Activated T-cell treated with anti-CD3 and anti-CD28 coated beads, Interleukin-2, amount 50 U/mL, for 4 hours (primary cell): ENCODE measurements around the gene PPP1R8. TPM values are rescaled to one million over a fixed set of nuclear protein-coding genes. Genes with fewer than 3 reads are reported as not detected.
"Not testable (repeated sequence)": the region's sequence is repeated elsewhere in the genome, so short reads cannot be mapped to it uniquely, and the experiment has no call there.

Source experiments
- ATAC-seq, 2 donors: fragments of 200-7000 bp; cut with Tn5 transposase; one replicate each; pipeline ENCODE4 v1.10.0; 2021
- DNase-seq: peaks from one replicate; pipeline ENCODE4 v3.0.0-alpha.2; 2020
- H3K27me3 Mint-ChIP-seq: one replicate; pipeline ENCODE4 v1.8.0; 2021; ENCODE audit warnings: low read depth, mixed read lengths
- H3K36me3 Mint-ChIP-seq: one replicate; pipeline ENCODE4 v1.8.0; 2022; ENCODE audit warnings: mixed read lengths; ENCODE audit not compliant: insufficient read depth
- H3K4me1 Mint-ChIP-seq: one replicate; pipeline ENCODE4 v1.8.0; 2021; ENCODE audit warnings: low read depth, mixed read lengths
- H3K4me3 Mint-ChIP-seq: one replicate; pipeline ENCODE4 v1.8.0; 2021; ENCODE audit warnings: mild to moderate bottlenecking, moderate library complexity, mixed read lengths
- H3K9me3 Mint-ChIP-seq: one replicate; pipeline ENCODE4 v1.8.0; 2021; ENCODE audit warnings: mixed read lengths
- total RNA-seq, 3 donors: library from RNA; stranded (reverse); gene quantifications; one replicate each; pipeline ENCODE4 v1.2.1, GENCODE V29; 2021

PPP1R8 gene
- total RNA-seq, 3 donors from 2014 or later = 67.7 to 82.5 (median 75.9) TPM

DNA sequence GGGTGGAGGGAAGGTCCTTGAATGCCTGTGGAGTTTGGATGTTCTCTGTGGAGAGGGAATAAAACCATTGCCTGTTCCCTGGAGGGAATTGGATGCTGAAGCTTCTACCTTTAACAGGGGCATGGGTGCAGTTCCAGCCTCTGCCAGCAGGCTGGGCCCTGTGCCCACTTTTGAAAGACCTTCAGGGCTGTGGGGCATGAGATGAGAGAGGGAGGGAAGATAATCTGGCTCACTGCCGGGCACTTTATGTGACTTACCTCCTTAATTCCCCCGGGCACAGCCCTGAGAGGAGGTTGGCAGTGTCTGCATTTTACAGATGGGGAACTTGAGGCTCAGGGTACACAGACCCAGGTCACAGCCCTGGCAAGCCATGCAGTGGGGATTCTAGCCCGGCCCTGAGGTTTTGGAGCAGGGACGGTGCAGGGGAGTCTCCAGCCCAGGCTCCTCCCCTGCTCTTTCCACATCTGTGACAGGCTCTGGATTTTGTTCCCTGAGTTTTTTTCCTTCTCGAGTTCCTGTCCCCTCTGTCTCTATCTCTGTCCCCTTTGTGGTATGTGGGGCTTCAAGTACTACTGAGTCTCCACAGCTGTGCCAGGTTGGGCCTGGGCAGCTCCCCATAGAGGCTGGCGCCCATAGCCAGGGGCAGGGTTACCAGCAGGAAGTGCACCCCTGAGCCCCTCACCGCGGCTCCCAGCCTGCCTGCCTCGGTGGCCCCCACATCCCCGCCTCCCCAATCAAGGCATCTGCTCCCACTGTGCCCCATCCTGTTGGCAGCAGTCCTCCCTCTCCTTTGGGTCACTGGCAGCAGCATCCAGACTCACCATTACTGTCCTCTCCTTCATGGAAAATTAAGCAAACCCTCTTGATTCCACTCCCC, 27.7 kb downstream of the PPP1R8 start:
- Mint-ChIP-seq H3K4me1 (peaks cover 16% of the 10 kb centered on the region), H3K36me3 (no peaks in the 10 kb centered on the region), H3K9me3 (no peaks in the 10 kb centered on the region), H3K27me3 (no peaks in the 10 kb centered on the region), H3K4me3 (no peak overlapping the region)
- ATAC-seq (peak; percentile 95 to 97), DNase-seq (peak; percentile 83)

DNA sequence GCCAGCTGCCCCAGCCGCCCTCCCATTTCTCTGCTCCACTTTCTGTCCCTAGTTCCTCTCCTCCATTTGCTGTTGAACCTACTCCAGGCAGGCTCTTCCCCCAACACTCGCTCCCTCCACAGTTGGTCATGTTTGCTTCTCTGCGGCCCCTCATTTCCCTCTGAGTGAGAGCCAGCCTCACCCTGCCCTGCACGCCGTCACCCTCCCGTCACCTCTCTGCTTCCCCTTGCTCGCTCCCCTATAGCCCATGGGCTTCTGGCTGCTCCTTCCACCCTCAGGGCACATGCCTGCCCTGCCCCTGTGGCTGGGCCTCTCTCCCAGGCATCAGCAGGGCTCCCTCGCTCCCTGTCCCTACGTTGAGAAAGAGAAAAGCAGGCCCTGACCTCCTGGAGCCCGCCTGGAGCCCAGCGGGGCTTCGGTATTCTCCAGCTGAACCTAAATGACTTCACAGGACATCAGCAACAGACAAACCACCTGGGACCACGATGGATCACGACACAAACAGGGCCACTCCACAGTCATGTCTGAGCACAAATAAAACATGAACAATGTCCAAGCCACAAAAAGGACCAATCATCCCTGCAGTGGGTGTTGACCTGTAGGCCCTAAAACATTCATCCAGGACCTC, 28.5 kb downstream of the PPP1R8 start:
- H3K4me3 Mint-ChIP-seq = no peak overlapping the region
- ATAC-seq (no peak), DNase-seq (no peak)
- H3K4me1 Mint-ChIP-seq = peaks cover 22% of the 10 kb centered on the region
- no peaks in the 10 kb centered on the region for H3K9me3 Mint-ChIP-seq
- H3K36me3 Mint-ChIP-seq = no peaks in the 10 kb centered on the region
- no peaks in the 10 kb centered on the region for H3K27me3 Mint-ChIP-seq

DNA sequence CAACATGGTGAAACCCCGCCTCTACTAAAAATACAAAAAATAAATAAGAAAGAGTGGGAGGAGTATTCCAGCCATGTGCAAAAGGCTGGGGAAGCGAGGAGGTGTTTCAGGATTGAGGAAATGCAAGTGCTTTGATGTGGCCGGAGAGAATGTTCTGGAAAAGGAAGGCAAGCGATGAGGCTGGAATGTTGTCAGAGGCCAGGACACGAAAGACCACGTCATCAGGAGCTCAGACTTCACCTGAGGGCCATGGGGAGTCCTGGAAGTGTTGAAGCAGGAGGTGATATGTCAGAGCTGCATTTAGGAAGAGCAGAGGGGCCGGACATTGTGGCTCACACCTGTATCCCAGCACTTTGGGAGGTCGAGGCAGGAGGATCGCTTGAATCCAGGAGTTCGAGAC, 30.9 kb downstream of the PPP1R8 start:
- Mint-ChIP-seq H3K36me3 (no peaks in the 10 kb centered on the region), H3K9me3 (no peaks in the 10 kb centered on the region), H3K4me3 (no peak overlapping the region), H3K4me1 (peaks cover 40% of the 10 kb centered on the region), H3K27me3 (no peaks in the 10 kb centered on the region)
- DNase-seq (no peak), ATAC-seq (no peak)

DNA sequence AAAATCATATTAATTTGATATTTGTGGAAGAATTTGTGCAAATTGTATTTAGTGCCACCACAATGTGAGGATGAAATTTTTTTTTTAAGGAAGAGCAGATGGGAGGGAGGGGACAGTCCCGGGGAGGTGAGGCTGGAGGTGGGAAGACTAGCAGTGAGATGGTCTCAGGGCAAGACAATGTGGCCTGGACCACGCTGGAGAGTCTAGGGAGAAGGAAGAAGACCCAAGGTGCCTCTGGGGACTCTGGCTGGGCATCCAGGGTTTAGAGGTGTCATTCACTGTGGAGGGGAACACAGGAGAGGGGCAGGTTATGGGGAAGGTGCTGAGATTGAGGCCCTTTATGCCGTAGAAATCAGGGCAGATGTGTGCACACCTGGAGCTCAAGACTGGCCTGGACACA, 31.4 kb downstream of the PPP1R8 start:
- Mint-ChIP-seq H3K27me3 (no peaks in the 10 kb centered on the region), H3K36me3 (no peaks in the 10 kb centered on the region), H3K4me3 (no peak overlapping the region), H3K4me1 (peaks cover 40% of the 10 kb centered on the region), H3K9me3 (no peaks in the 10 kb centered on the region)
- DNase-seq = no peak
- ATAC-seq = no peak

DNA sequence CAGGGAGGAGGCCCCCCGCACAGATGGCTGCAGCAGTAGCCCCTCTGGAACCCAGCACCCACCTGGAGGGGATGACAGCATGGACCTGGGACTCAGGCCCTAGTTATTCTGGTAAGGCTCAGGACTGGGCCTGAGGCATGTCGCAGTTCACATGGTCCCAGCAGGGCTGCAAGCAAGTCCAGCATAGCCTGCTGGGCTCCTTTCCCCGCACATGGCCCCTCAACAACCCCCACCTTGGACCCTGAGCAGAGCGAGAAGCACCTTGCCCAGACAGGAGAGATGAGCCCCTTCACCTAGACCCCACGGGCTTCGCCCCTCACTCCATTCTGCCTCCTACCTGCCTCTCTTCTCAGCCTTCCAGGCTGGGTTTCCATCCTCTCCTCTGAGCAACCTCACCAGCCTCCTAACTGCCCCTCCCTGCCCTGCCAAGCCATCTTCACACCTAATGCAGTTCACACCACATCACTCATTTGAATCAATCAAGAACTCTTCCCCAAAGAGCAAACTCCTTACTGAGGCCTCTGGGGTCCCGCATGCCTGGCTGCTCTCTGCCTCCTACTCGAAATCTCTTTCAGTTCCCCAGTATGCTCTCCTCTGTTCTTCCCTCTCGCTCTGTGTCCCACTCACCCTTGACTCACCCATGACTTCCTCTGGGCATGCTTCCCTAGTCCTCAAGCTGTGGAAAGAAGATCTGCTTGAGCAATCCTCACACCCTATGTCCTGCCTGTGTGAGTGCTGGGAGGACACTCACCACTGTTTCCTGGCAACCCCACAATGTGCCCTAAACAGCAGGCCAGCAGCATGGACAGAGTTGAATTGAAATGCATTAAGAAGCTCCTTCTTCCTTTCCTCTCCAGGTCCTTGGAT, 32.3 kb downstream of the PPP1R8 start:
- peak in 1 of 2 donors; percentile 19 for ATAC-seq

DNA sequence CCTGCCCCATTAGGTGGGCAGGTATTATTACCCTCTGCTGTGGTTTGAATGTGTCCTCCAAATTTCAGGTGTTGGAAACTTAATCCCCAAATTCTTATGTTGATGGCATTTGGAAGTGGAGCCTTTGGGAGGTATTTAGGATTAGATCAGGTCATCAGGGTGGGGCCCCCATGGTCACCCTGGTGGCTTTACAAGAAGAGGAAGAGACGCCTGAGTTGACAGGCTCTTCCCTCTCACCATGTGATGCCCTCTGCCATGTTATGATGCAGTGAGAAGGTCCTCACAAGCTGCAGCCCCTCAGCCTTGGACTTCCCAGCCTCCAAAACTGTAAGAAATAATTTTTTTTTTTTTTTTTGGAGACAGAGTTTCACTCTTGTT, 32.9 kb downstream of the PPP1R8 start:
- Mint-ChIP-seq H3K36me3 (no peaks in the 10 kb centered on the region), H3K4me1 (peaks cover 44% of the 10 kb centered on the region), H3K27me3 (no peaks in the 10 kb centered on the region), H3K9me3 (no peaks in the 10 kb centered on the region), H3K4me3 (no peak overlapping the region)
- DNase-seq = no peak
- no peak for ATAC-seq

More for the DNA sequence above, 32.3 kb downstream of the PPP1R8 start:
- DNase-seq = no peak
- Mint-ChIP-seq H3K36me3 (no peaks in the 10 kb centered on the region), H3K27me3 (no peaks in the 10 kb centered on the region), H3K4me3 (no peak overlapping the region), H3K4me1 (peaks cover 44% of the 10 kb centered on the region), H3K9me3 (no peaks in the 10 kb centered on the region)

DNA sequence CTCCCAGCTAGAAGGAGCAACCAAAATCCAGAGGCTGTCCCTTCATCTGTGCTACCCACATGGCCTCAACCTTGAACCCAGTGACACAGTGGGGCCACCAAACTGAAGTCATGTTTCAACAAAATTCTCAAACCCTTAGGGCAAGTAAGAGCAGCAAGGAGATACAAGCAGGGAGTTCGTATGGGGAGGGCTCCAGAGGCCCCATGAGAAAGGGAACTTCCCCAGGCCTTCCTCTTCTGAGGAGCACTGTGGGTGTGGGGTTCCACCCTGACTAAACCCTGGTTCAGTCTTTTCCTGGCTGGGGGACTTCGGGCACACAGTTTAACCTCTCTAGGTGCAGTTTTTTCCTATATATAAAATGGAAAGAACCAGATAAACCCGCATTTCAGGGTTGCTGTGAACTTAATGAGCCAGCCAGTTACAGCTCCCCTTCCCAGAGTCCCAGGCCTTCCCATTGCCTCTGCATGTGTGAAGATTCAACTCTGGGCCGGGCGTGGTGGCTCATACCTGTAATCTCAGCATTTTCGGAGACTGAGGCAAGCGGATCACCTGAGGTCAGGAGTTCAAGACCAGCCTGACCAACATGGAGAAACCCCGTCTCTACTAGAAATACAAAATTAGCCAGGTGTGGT, 33.8 kb downstream of the PPP1R8 start:
- no peaks in the 10 kb centered on the region for H3K36me3 Mint-ChIP-seq
- no peaks in the 10 kb centered on the region for H3K9me3 Mint-ChIP-seq
- no peak overlapping the region for H3K4me3 Mint-ChIP-seq
- no peaks in the 10 kb centered on the region for H3K27me3 Mint-ChIP-seq
- ATAC-seq (peak; percentile 68 to 77), DNase-seq (no peak)
- H3K4me1 Mint-ChIP-seq = peaks cover 50% of the 10 kb centered on the region

DNA sequence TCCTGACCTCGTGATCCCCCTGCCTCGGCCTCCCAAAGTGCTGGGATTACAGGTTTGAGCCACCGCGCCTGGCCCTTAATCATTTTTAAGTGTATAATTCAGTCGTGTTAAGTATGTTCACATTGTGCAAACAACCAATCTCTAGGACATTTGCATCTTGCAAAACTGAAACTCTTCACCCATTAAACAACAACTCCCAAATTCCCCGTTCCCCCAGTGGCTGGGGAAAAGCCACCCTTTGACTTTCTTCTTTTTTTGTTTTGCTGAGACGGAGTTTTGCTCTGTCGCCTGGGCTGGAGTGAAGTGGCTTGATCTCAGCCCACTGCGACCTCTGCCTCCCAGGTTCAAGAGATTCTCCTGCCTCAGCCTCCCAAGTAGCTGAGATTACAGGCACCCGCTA, 35.2 kb downstream of the PPP1R8 start:
- Mint-ChIP-seq H3K4me1 (peaks cover 56% of the 10 kb centered on the region), H3K4me3 (no peak overlapping the region), H3K36me3 (no peaks in the 10 kb centered on the region), H3K9me3 (no peaks in the 10 kb centered on the region), H3K27me3 (no peaks in the 10 kb centered on the region)
- ATAC-seq = no peak
- DNase-seq = no peak

DNA sequence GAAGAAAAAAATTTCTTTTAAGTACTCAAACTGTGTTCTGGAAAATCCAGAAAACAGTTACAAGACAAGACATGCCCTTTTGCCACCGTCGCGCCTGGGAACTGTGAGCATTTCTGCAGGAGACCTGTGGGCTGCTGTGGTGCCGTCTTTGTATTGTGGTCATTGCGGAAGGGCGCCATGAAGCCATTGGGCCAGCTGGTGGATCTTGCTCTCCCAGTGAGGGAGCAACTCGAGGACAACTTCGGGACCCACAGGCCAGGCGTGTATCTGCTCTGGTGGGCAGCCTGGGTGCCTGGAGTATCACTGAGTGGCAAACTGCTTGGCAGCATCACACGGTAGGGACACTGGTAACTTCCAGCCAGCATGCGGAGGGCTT, 38.0 kb downstream of the PPP1R8 start:
- no peaks in the 10 kb centered on the region for H3K36me3 Mint-ChIP-seq
- H3K9me3 Mint-ChIP-seq = no peaks in the 10 kb centered on the region
- ATAC-seq = no peak

DNA sequence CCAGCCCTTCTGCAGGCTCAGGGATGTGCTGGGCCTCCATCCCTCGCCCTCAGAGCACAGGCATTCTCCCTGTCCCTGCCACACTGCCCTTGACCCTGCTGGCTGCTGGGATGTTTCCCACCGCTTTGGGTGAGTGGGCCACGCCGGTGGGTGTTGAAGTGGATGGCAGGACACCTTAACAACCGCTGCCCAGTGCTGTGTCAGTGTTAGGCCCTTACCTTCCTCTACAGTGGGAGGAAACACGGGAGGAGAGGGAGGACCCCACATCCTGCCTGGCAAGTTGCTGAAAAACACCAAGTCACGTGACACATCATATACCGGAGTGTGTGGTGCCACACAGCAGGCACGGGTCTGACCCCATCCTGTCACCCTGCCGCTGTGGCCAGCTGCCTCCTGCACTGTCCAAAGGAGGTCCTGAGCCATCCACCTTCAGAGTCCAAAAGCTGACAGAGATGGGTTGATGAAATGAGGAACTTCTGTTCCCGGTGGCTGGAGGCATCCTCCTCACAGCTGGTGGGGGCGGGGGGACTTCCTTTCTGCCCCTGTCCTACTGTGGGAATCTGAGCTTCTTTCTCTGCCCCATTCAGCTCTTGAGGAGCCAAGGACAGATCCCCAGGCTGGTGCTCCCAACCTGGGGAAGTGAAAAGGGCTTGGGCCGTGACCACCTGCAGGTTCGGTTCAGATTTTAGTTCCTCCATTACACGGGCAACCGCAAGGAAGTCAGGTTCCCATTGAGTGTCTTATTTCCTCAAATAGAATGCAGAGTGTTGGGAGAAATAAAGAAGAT, 38.5 kb downstream of the PPP1R8 start:
- H3K27me3 Mint-ChIP-seq = no peaks in the 10 kb centered on the region
- DNase-seq (peak; percentile 35), ATAC-seq (peak; percentile 48 to 53)
- no peaks in the 10 kb centered on the region for H3K9me3 Mint-ChIP-seq
- peak overlapping the region; percentile 66 for H3K4me3 Mint-ChIP-seq
- no peaks in the 10 kb centered on the region for H3K36me3 Mint-ChIP-seq
- H3K4me1 Mint-ChIP-seq = peaks cover 56% of the 10 kb centered on the region

More for the DNA sequence above, 38.0 kb downstream of the PPP1R8 start:
- Mint-ChIP-seq H3K4me3 (peak overlapping the region; percentile 66), H3K27me3 (no peaks in the 10 kb centered on the region), H3K4me1 (peaks cover 55% of the 10 kb centered on the region)
- DNase-seq = no peak

DNA sequence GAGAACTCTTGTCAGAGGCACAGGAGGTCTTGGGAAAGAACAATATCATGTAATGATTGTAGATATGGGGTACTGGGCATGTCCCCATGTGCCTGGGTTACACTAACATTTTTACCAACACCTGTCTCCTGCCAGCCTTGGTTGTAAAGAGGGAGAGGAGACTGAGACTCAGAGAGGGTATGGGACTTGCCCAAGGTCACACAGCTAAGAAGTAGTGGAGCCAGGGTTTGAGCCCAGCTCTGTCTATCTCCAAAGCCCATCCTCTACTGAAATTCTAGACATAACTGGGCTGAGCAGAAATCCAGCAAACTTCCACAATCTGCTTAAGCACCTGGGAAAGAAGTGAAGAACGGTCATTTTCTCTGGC, 39.1 kb downstream of the PPP1R8 start:
- no peaks in the 10 kb centered on the region for H3K27me3 Mint-ChIP-seq
- H3K4me3 Mint-ChIP-seq = peak overlapping the region; percentile 66
- H3K4me1 Mint-ChIP-seq = peaks cover 55% of the 10 kb centered on the region
- H3K9me3 Mint-ChIP-seq = no peaks in the 10 kb centered on the region
- ATAC-seq = no peak
- no peaks in the 10 kb centered on the region for H3K36me3 Mint-ChIP-seq
- DNase-seq = no peak

DNA sequence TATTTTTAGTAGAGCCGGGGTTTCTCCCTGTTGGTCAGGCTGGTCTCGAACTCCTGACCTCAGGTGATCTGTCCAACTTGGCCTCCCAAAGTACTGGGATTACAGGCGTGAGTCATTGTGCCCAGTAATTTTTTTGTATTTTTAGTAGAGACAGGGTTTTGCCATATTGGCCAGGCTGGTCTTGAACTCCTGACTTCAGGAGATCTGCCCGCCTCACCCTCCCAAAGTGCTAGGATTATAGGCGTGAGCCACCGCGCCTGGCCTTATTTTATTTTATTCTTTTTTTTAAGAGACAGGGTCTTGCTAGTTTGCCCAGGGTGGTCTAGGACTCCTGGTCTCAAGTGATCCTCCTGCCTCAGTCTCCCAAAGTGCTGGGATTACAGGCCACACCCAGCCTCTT, 40.5 kb downstream of the PPP1R8 start:
- peaks cover 54% of the 10 kb centered on the region for H3K4me1 Mint-ChIP-seq
- not testable (repeated sequence) for DNase-seq, H3K4me3 Mint-ChIP-seq, H3K9me3 Mint-ChIP-seq, ATAC-seq, H3K36me3 Mint-ChIP-seq, H3K27me3 Mint-ChIP-seq

DNA sequence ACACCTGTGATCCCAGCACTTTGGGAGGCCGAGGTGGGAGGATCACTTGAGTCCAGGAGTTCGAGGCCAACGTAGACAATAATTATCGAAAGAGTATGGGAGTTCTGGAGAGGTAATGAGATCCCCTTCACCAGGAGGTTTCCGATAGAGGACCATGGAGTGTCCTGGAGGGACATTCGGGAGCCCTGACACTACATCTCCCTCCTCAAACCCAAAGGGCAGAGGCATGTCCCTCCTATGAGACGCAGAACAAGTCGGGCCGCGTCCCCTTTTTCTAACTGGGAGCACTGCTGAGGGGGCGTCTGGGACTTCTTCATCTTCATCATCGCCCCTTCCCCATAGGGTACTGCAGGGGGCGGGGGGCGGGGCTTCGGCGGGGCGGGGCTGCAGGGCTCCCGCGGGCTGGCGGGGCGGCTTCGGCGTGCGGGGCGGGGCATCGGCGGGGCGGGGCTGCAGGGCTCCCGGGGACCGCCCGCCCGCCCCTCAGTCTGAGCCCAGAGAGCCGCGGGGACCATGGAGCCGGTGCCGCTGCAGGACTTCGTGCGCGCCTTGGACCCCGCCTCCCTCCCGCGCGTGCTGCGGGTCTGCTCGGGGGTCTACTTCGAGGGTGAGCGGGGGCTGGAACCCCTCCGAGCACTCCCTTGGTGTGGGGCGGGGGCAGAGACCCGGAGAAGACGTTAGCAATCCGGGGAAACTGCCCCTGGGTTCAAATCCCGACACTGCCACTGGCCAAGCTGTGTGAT, 41.6 kb downstream of the PPP1R8 start, which contains the start of gene THEMIS2:
Gene THEMIS2, plus strand, starts transcription at position 486 of the 743 bp plus-strand sequence. Its CDS starts 28 bp downstream, at position 514.
- H3K9me3 Mint-ChIP-seq = no peaks in the 10 kb centered on the region
- ATAC-seq (peak; percentile 86 to 90), DNase-seq (peak; percentile 75)
- H3K4me3 Mint-ChIP-seq = peak within 1 kb of the TSS; percentile 89
- no peaks in the 10 kb centered on the region for H3K27me3 Mint-ChIP-seq
- H3K36me3 Mint-ChIP-seq = peaks cover 2% of the 10 kb centered on the region
- peaks cover 59% of the 10 kb centered on the region for H3K4me1 Mint-ChIP-seq
